22Rv1 (cell line): ENCODE measurements around the gene DUOX2.

ENCODE experiments used
- H3K27ac ChIP-seq: fragments of 450-650 bp; 2 replicates; pipeline ENCODE4 v1.5.1; 2017
- CTCF ChIP-seq: fragments of 450-650 bp; IDR thresholded peaks from 2 replicates; pipeline ENCODE4 v1.5.1; 2017; ENCODE audit warnings: mild to moderate bottlenecking
- ZFX ChIP-seq: fragments of 450-650 bp; IDR thresholded peaks from 2 replicates; pipeline ENCODE4 v1.6.1; 2017; ENCODE audit warnings: antibody characterized with exemption, borderline replicate concordance

Gene DUOX2

DNA sequence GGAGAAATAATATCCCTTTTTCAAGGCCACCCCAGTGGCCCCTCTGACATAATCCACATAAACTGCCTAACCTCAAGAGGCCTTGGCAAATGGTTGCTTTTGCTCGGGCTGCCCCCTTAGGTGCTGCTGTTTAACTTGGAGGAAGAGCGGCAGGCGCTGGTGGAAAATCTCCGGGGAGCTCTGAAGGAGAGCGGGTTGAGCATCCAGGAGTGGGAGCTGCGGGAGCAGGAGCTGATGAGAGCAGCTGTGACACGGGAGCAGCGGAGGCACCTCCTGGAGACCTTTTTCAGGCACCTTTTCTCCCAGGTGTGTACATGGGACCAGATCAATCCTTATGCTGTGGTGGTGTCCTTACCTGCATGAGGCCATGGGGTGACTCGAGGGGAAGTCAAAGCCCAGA, 30.8 kb upstream of the DUOX2 start:
- no peak overlapping the region for H3K27ac ChIP-seq
- no peak for TF ChIP-seq ZFX
- TF ChIP-seq CTCF: no peak

GRCh38 chr15:45143946-45144345, 30.0 kb upstream of the DUOX2 start:
- no peak for TF ChIP-seq CTCF
- no peak for TF ChIP-seq ZFX
- H3K27ac ChIP-seq: no peak overlapping the region

GRCh38 chr15:45143056-45143455, 29.1 kb upstream of the DUOX2 start:
- TF ChIP-seq ZFX (no peak), CTCF (no peak)
- no peak overlapping the region for H3K27ac ChIP-seq

DNA sequence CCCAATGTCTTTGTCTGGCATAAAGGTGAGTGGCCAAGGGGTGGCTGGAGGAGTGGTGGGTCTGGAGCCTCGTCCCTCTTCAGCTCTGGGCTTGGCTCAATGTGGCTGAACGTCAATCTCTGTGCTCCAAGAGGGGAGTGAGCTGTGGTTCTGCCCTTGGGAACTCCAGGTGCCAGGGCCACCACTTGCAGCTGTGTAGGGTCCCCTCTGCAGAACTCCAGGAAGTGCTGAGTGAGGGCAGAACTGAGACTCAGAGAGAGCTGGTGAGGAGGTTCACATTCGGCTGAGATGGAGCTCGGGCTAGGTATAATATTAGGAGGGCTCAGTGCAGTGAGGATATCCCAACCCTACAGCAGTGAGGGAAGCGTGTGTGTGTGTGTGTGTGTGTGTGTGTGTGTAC, 27.4 kb upstream of the DUOX2 start:
- no peak overlapping the region for H3K27ac ChIP-seq

DNA sequence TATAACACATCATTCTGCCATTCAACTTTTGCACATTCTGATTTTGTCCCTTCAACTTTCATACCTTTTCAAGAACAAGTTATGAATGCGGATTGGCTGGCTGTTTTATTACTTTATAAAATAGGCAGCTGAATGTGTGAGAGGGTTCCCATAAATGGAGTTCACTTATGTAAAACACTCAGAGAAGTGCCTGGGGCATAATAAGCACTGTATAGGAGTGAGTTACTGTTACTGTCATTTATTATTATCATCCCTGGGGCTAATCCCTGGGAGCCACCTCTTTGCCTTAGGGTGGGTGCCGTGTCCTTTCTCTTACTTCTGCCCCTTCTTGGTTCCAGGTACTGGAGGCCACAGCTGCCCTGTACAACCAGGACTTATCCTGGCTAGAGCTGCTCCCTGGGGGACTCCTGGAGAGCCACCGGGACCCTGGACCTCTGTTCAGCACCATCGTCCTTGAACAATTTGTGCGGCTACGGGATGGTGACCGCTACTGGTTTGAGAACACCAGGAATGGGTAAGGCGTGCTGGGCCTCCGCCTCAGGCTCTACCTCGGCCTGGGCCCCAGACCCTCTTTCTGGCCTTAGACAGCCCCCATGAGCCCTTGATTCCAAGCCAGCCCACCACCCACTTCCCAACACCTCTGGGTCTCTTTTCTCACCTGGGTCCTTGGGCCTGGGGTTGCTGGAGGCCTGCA, 26.7 kb upstream of the DUOX2 start:
- TF ChIP-seq ZFX (no peak), CTCF (no peak)
- no peak overlapping the region for H3K27ac ChIP-seq

More for the DNA sequence above, 27.4 kb upstream of the DUOX2 start:
- TF ChIP-seq ZFX (no peak), CTCF (no peak)

- TF ChIP-seq CTCF (no peak), ZFX (no peak)
- peak overlapping the region; percentile 60 for H3K27ac ChIP-seq
Observed at GRCh38 chr15:45139770-45140169, 25.8 kb upstream of the DUOX2 start.

DNA sequence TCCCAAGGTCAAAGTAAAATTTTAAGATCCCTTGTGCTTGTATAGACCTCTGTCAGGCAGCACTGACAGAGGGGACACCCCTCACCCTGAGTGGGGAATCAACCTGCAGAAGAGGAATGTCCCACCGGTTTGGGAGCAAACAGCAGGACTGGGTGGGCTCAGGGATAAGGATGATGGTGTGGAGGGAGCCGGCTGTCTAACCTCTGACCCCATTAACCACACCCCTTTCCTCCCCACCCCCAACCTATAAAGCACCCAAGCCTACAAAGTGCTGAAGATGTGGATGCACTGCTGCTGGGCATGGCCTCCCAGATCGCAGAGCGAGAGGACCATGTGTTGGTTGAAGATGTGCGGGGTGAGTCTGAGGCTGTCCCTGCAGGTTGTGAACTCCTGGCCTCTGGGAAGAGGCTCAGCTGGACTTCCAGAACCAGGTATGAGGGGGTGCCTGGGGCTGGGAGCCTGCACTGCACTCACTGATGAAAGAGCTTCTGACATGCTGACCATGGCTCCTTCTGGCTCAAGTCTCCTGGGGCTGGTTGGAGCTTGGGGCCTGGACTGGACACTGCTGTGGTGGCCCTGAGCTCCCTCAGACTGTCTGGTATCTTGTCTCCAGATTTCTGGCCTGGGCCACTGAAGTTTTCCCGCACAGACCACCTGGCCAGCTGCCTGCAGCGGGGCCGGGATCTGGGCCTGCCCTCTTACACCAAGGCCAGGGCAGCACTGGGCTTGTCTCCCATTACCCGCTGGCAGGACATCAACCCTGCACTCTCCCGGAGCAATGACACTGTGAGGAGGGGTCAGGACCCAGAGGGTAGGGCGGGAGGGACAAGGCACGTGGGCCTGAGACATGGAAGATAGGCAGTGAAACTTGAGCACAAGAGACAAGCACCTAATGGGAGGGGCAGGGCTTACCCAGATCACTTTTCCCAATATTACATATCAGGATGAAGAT, 25.1 kb upstream of the DUOX2 start:
- peak overlapping the region; percentile 60 for H3K27ac ChIP-seq
- no peak for TF ChIP-seq CTCF
- TF ChIP-seq ZFX: no peak
